Fibroblast of skin of right biceps (primary cell): ENCODE measurements around the gene INPP4B.
A peak's percentile ranks its signal among the peaks of the same experiment; 100 is the strongest.

ENCODE experiments used
- DNase-seq: peaks from one replicate; pipeline ENCODE4 v3.0.0-alpha.2; 2013

Gene INPP4B

DNA sequence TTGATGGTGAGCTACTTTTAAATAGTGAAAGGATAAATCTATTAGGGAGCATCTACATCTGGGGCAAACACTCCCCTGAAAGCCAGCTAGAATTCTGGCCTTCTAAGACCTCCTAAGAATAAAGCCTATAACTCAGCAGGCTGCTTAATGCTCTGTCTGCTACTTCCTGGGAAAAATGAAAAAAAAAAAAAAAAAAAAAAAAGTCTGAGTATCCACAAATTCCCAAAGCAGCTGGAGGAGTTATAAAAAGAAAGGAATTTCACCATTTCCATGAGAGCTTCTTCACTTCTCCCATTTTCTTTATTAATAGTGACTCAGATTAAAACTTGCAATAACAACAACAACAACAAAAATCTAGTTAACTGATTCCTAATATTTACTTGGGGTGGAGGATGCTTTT is 511.2 kb downstream of the INPP4B start:
- DNase-seq: no peak

GRCh38 chr4:142331646-142332045 is 514.5 kb downstream of the INPP4B start:
- peak; percentile 20 for DNase-seq

DNA sequence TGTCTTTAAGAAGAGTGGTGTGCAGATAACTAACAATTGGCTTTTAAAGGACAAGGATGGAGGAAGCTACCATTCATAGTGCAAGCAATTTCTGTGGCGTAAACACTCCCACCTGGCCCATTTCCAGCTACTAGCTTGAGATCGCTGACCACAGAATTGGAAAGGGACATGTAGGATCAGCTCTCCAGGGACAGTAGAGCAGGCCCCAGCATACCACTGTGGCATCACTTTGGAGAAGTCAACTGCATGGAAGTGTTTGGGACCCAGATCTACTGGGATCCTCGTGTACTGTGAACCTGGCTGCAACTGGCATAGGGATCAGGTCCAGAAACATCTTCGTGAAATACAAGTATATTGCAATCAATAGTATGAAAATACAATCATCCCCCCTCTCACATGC is 515.0 kb downstream of the INPP4B start:
- no peak for DNase-seq

GRCh38 chr4:142330311-142330710 is 515.8 kb downstream of the INPP4B start:
- no peak for DNase-seq

DNA sequence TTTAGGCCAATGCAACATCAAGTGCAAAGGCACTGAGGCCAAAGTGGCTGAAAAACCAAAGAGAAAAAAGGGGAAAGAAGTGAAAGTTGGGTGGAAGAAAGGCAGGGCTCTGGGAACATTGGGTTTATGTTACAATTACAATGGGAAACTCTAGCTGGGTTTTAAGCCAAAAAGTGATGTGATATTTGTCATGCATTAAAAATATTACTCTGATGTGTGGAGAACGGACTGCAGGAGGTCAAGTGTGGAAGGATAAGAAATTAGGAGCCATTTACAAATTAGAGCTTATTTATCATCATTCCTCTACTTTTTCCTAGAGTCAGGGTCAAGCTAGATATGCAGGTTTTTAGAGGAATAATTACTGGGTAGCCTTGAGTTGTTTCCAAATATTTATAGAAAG is 516.8 kb downstream of the INPP4B start:
- no peak for DNase-seq

- no peak for DNase-seq
Measured at GRCh38 chr4:142326181-142326580, 519.9 kb downstream of the INPP4B start.

DNA sequence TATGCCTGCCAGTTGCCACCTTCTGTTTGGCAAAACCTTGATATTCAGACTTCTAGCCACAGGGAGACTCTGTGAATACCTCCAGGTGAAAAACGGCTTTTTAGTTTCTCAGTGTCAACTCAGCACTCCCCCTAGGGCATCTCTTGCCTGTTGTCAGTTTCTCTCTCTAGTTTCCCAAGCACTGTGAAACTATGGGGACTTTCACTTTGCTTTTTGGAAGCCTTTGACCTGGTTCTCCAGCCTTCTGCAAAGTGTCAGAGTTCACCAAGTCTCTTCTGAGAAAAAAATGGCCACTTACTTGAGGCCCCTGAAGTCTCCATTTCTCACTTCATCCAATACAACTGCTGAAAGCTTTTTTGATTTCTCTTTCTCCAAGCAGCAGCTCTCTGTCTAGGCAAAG is 521.5 kb downstream of the INPP4B start:
- DNase-seq: no peak

DNA sequence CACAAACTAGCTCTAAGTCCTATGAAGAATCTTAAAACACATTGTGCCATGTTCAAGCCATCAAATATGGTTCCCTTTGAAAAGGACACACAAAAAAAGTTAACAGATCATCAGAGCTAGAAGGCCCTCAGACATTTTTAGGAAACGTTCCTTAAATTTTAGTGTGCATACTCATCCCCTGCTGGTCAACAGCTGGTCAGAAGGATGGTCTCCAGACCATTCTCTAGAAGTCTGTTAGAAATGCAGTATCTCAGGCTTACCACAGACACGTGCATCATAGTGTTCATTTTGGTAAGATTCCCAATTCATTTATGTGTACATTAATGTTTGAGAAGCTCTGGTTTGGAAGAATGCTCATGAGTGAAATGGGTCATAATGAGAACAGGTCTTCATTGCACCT is 523.1 kb downstream of the INPP4B start:
- no peak for DNase-seq

DNA sequence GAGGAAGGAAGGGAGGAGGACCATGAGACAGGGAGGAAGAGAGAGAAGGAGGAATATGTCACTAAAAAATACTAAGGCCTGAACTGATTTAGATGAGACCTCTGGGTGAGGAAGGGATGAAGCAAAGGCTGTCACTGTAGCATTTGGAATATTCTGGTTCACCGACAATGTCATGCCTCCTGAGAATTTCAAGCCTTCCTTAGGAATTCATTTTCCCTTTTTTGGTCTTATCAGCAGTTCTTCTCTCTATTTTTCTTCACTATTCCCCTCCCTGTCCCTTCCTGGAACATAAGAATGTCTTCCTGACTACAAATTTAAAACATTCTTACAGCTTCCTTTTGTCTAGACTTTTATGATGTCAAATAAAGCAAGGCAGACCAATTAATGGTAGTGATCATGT is 527.8 kb downstream of the INPP4B start:
- DNase-seq: no peak

DNA sequence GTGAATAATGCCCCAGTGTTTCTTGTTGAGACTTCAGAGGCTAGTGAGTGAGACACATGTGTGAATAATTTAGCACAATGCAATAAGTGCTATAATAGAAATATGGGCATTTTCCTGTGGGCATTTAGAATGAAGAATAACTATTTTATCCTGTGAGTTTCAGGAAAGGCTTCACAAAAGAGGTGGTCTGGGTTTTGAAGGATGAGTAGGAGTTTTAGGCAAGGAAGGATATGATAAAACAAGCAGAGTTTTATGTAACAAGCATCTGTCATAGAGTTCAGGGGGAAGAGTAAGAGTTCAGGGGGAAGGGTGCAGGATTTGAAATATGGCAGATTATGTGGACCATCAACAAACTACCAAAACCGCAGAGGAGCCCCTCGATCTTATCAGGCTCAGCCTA is 529.2 kb downstream of the INPP4B start:
- DNase-seq: no peak

DNA sequence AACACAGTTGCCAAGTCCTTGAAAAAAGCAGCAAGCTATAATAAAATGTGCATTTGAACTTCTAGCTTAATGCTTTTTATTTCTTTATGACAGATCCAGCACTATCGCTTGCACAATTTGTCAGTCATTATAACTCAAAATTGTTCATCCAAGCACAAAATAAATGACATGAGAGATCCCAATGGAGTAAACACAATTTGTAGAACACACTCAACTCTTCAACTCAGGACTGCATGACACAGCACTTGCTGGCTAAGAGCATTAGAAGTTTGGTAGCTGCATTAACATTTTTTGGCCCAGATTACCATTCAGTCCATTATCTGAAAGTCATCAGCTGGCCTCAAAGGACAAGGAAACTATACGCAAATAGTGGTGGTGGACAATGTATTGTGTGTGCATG is 530.1 kb downstream of the INPP4B start:
- no peak for DNase-seq

DNA sequence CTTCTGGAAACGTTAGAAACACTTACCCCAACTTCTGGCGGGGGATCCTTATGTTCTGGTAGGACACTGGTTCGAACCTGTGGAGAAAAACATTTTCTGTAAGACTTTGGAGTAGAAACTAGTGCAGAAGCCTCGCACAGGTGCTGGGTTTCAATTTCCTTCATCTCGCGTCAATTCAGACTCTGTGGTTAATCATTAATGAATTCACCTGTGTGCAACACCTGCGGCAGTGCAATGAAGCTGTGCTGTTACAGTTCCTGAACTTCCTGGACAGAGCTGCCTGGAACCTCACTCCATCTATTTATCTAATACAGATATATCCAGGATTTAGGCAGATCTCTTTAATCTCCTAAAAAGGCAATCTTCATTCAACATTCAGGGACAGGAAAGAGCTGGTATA is 531.4 kb downstream of the INPP4B start:
- DNase-seq: no peak

GRCh38 chr4:142314247-142314646 is 531.9 kb downstream of the INPP4B start:
- no peak for DNase-seq

DNA sequence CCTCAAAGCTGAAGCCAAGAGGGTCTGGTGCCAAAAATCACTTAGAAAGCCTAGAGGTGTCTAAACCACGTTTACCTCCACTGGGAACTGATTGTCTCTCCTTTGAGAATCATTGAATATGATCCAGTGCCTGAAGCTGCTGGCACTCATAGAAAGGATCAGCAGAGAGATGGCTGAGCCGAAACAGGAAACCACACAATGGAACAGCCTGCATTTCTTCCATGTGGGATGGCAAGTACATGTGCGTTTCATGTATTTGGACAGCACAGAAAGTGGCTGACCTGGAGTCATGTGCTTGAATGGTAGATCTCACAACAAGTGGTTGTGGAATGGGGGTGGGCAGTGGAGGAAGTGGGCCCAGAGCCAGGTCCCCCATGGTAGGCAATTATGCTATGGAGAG is 533.7 kb downstream of the INPP4B start:
- no peak for DNase-seq

DNA sequence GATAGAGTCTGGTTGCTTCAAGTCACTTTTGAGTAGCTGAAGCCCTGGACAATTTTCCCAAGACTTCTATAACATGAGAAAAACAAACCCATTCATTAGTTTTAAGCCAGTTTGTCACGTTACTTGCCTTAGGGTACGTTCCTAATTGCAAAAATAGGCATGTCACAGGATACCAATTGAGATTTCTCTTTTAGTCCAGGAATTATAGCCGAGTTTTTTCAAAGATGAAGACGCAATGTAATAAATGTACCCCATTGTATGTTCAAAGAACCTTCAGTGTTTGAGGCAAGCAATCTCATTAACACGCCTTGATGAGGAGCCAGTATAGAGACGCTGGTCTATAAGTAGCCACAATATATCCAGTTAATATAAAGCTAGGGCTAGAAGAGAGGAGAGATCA is 534.2 kb downstream of the INPP4B start:
- no peak for DNase-seq

DNA sequence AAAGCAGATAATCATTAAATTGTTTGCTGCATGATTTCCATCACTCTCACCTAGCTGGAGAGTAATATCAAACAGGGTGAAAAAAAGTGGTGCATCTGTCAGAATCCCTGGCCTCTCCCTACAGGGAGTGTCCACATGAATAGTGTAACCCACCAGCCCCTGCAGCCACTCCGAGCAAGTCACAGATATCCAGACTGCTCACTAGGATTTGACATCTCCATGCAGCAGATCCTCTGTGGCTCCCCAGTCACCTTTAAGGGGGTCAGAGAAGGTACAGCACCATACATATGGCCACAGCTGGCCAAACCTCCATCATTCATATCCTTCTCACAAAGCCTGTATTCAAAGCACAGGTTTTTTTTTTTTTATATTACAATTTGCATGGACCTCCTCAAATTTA is 536.3 kb downstream of the INPP4B start:
- no peak for DNase-seq

GRCh38 chr4:142307857-142308256 is 538.2 kb downstream of the INPP4B start:
- no peak for DNase-seq

GRCh38 chr4:142297313-142297712 is 548.8 kb downstream of the INPP4B start:
- DNase-seq: no peak

- DNase-seq: no peak
Measured at GRCh38 chr4:142293536-142293935, 552.6 kb downstream of the INPP4B start.

DNA sequence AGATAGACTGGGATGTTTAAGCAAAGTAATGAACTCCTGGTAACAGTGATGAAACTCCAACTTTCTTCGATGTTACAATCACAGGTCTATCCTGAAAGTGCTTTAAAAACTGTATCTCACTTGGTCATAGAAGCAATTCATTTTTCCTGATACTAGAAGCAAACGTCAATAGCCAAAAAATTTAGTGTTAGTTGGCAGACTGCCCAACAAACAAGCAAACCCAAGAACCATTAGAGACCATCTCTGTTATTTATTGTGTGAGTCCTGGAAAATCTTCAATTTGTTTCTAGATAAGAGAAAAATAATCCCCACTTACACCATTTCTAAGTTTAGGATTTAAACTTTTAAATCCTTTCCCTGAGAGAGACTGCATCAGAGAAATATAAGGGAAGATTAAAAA is 553.9 kb downstream of the INPP4B start:
- DNase-seq: no peak

- DNase-seq: no peak
Measured at GRCh38 chr4:142291299-142292050, 554.6 kb downstream of the INPP4B start.

- DNase-seq: no peak
Measured at GRCh38 chr4:142287371-142287770, 558.7 kb downstream of the INPP4B start.

GRCh38 chr4:142285222-142285583 is 560.9 kb downstream of the INPP4B start:
- no peak for DNase-seq

- DNase-seq: no peak
Measured at GRCh38 chr4:142284402-142285221, 561.5 kb downstream of the INPP4B start.
